GM18520 (cell line): ENCODE measurements around the gene ARHGAP42.
"Not testable (repeated sequence)": the region's sequence is repeated elsewhere in the genome, so short reads cannot be mapped to it uniquely, and the experiment has no call there.

Experiments
- ATAC-seq: cut with Tn5 transposase; IDR thresholded peaks from one replicate; pipeline ENCODE4 v1.9.1; 2021; ENCODE audit not compliant: unreplicated experiment

The ARHGAP42 gene

DNA sequence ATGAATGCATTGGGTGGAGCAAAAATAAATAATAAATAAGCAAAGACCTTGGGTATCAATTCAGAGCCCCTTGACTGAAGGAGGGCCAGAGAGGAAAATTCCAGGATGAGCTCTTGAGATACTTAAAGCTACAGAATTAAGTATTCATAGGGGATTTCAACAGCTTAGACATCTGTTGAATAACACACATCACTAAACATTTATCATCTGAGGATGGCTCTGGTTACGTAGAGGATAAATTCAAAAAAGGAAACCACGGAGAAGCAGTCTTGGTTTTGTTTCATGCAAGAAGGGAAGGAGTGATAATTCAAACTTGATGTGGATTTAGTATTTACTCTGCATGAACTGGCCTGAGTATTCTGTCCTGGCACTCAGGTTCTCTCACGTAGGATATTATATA lies 29.8 kb downstream of the ARHGAP42 start:
- ATAC-seq = no peak

DNA sequence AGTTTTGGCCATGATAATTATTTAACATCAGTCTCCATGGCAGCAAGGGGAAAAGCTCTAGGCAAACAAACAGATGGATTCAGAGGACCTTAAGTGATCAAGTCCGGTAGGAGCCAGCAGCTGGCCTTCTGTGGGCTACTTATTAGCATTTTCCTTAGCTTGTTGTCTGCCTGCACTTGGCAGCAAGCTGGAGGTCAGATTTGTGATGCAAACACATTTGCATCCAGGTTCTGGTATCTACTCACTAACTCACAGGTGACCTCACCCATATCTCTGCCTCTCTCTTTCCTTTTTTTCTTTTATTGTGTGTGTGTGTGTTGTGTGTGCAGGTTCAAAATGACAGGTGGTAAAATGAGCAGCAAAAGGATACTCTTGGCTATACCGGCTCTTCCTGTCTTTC lies 32.3 kb downstream of the ARHGAP42 start:
- no peak for ATAC-seq

DNA sequence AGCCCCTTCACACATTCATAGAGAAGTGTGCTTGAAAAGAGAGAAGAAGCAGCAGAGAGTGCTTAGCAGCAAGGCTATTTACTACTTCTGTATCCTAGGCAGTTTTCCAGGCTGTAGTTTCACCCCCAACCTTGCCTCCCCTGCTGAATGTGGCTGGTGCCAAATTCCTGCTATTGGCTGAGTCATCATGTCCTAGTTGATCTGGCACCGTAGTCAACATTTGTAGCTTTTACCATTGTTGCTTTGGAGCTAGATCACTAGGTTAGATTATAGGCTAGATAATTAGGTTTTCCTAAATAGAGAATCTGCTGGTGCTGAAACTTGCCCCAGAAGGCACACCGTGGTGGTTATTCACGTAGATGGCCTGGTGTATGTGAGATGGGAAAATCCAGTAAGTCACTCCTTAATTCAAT lies 32.7 kb downstream of the ARHGAP42 start:
- no peak for ATAC-seq

DNA sequence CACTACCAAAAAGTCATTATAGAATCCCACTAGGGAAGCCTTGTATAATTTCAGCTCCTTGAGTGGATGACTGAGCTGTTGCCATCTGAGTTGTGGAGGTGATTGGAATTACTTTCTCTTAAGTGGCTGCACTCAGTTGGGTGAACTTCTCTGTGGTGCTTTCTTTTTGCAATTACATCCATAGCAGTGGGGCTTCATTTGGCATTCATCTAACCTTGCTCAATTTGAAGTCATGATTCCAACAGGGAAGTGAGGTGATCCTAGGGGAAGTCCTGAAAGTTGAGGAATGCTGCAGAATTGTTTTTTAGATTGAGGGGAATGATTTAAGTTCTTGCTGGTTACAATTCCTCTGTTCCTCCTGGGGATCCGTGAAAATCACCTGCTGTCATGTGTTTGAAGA lies 39.6 kb downstream of the ARHGAP42 start:
- ATAC-seq = no peak

DNA sequence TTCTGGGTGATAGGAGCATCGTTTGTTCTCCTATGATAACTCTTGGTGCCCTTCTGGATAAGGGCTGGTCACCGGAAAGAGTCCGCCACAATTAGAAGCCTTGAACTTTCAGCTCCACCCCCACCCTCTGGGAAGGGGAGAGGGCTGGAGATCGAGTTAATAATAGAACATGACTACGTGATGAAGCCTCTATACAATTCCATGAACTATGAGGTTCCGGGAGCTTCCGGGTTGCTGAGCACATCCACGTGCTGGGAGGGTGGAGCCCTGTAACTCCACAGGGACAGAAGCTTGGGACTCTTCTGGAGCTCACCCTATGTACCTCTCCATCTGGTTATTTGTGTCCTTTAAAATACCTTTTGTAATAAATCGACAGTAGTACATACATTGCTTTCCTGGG lies 40.3 kb downstream of the ARHGAP42 start:
- ATAC-seq = no peak

DNA sequence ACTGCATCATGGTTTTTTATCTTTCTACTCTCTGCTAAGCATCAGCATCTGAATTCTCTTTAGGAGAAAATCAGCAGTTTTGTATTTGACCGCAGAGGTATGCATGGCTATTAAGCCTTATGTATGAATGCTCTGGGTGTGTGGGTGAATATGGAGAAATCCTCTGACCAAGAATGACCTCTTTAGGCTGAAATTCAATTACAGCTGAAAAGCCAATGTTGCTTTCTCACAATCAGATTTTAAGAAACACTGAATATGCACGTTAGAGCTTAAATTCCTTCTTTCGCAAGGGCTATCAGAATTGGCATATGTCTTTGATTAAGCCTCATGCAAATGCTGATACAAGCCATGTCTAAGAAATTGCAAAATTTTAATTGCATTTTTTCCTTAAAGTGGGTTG lies 43.2 kb downstream of the ARHGAP42 start:
- no peak for ATAC-seq

DNA sequence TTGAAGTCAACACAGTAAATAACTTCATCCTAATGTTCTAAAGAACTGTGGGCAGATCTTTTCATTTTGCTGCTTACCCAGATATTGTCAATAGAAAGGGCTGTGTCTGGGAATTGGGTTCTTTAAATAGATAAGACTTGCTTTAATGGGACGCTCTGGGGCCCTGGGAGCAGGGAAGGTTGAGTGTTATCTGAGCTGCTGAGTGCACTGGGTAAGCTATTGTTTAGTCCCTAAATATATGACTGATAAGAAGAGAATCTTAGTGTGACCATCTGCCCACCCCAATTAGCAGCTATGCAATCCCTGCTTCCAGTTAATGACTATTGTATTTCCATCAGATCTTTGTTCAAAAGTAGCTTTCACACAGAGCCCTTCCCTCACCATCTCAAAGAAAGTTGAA lies 44.4 kb downstream of the ARHGAP42 start:
- ATAC-seq = no peak

DNA sequence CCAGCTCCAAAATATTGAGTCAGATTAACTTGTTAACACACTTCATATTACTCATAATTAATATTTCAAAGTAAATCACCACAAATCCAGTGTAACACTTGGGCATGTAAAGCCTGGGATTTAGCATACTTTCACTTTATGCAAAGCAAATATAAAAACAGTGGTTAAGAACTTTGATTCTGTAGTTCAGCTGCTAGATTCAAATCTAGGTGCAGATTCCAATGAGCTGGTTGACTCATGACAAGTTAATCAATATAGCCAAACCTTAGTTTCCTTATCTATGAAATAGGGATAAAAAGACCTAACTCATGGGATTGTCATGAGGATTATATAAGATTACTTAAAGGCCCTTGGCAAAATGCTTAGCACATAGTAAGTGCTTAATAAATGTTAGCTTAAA lies 45.9 kb downstream of the ARHGAP42 start:
- ATAC-seq = no peak

DNA sequence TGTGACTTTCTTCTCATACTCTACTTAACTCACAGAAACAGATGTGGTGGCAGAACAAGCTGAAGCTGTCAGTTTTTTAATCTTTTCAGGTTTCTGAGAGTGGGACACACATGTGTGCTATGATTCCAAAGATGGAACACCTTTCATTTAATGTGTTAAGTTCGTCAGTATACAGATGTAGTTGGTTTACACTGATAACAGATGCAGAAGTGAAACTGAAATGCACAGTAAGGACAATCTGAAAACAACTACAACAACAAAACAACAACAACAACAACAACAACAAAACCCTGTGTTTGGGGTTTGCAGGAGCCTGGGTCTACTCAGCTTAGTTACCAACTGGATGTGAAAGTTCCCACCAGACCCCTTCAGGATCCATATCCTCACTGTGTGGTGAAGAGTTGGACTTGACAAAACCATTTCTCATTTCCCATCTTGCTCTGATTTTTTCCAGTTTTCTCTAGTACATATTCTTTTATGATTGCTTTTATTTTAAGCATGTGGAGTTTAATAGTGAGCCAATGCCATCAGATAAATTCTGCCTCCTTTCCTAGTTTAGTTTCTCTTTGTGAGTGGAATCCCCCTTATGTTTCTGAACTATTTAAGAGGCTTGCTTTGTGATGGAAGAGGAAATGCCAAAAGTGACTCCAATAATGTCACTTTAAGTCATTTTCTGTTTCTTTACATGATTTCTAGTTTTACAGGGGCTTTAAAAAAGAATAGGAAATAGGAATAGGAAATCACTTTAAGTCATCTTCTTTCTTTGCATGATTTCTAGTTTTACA lies 47.8 kb downstream of the ARHGAP42 start:
- peak; percentile 62 for ATAC-seq

DNA sequence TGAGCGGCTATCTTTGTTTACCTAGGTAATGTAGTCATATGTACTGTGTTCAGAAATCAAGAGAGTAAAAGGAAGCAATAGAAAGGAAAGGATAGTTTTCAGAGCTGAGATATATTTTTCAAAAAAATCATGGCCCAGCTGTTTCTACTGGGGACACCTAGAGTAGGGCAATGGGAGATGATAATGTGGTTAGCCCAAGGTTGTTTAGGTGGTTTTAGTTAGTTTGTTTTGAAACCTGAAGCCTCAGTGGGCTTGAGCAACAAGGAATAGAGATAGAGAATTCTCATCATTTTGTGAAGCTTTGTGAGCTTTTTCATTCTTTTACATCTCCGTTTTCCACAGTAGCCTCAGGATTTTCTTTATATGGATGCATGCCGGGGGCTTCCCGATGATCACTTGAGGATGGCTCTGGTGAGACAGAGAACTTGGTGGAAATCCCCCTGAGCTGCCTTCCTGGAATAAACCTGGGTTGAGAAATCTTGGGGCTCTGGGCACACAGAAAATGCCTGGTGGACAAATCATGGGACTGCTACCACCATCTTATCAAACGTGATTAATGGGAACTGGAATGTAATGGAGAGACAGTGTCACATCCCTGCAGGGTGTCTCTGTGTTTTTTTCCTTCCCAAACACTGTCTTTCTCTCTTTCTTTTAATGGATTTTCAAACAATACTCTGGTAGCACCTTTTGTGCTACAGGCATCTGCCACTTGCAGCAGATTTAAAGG lies 49.0 kb downstream of the ARHGAP42 start:
- no peak for ATAC-seq

DNA sequence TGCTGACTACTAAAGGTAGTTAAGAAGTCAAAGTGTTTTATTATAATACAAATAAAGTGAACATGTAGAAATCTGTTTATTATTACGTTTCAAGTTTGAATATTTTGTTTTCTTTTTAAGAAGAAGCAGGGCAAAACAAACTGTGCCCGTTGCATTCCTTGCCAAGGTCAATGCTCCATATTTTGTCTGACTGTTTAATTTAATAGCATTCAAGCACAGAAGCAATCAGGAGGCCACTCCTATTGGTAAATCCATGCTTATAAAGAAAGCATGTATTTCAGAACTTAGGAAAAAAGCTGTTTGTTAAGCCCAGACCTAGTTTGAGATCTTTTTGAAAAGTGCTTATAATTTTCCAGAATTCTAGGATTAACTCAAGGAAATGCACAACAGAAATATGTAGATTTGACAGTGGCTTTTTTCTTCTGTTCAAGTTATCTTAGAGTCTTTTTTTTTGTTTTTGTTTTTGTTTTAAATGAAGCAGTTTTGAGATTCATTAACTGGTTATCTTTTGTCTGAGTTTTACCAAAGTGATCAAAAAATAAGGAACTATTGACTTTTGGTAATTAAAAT lies 51.7 kb downstream of the ARHGAP42 start:
- no peak for ATAC-seq

DNA sequence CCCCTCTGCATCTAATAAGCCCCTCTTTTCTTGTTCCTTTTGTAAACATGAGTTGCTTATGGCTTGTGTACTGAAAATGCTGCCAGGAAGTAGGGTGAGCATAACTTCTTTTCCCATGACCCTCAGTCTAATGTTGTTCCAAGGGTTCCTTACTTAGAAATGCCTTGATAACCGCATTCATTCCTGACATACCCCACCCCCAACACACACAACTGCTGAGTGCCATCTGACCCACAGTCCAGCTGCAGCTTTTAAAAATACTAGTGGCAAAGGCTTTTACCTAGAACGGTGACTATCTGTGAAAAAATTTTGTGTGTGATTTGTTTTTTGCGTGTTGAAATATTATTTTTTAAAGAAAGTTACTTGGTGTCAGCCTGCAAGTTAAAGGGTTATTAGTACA lies 52.6 kb downstream of the ARHGAP42 start:
- no peak for ATAC-seq

DNA sequence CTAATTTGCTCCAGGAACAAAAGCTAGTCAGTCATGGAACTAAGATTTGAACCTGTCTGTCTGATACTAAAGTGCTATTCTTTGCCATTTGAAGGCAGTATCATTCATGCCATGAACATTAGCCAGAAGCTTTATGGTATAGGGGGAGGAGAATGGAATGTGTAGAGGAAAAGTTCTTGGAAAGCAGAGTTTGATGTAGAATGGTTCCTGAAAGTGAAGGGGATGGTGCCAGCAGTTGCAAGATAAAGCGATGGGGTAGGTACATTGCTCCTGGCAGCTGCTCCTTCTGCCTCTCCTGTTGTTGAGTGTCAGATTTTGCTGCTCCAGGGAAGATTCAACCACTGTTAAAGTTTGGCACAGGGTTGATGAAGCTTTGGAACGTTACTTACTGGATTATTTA lies 53.4 kb downstream of the ARHGAP42 start:
- no peak for ATAC-seq

DNA sequence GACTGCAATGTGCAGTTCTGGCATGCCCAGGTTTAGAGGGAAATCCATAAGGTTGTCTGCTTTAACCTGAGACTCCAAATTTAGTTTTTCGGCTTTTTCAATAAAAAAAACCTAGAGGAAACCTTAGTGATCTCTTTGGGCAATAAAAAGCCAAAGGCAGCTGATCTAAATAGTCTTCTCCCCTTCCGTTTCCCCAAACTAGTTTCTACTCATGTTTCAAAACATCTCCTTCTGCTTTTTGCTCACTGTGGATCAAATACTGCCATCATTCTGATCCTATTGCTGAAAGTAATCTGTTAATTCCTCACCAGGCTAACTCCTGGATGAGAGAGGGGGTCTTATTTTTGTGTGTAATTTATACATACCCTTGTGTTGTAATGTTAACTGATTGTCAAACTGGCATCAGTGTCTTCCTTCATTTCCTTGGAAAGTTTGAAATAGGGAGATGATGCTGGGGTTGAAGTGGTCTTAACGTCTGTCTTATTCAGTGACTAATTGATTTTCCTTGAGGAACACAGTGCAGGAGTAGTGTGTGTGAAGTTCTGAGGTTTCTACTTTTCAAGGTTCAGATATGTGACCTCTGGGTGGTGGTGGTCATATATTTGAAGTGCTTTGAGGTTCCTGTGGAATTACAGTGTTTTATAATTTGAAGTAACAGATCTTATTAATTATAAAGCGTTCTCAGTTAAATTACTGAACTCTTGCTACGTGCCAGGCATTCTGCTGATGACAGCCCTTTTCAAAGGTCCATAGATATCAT lies 55.0 kb downstream of the ARHGAP42 start:
- ATAC-seq = no peak

DNA sequence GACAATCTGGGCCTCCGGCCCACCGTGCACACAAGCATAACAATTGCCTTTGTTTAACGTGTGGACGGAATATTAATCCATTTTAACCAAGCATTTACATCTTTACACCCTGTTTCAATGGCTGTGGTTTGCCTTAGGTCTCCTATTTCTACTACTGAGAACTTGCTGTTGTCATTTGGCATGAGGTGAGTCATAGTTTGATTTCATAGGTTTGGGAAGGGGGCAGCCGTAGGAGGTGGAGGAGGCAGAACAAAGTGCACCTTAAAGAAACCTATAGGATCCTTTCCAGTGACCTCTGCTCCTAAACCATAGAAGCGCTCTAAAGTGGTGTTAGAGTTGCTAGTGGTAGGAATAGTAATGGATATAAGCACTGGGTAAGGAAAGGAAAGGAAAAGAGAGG lies 59.4 kb downstream of the ARHGAP42 start:
- no peak for ATAC-seq

DNA sequence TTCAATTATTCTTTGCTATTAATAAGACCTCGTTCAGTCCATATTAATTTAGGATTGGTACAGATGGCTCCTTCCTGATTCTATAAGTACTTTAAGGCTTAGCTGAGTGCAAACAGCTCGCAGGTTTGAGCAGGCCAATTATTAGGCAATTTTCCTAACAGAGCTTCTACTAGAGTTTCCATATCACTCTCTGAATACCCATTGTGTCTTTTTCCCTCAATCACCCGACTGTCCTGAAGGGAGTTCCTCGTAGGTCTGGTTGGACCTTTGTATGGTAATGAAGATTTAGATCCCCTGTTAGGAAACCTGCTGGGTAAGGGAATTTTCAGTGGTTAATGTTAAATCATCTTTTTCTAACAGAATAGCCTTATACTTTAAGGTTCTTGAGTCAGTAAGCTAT lies 61.1 kb downstream of the ARHGAP42 start:
- ATAC-seq = no peak

DNA sequence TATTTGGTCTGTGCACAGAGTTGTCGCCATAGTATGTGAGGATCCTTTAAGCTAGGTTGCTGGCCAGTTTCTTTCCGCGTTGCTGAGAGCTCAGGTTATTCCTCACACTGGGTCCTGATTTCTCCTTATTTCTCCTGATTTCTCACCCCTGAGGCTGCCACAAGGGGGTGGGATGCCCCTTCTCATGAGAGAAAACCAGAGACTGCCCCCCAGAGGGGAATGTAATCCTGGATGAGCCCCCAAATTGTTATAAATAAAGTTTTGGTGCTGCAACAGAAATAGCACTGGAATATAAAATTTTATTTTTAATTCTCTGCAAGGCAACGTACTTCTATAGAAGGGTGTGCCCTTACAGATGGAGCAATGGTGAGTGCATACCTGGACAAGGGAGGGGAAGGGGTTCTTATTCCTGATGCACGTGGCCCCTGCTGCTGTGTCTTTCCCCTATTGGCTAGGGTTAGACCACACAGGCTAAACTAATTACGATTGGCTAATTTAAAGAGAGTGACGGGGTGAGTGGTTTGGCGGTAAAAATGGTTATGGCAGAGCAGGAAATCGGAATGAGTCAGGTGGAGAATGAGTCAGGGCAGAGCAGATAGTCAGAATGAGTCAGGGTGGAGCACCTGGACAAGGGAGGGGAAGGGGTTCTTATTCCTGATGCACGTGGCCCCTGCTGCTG lies 62.9 kb downstream of the ARHGAP42 start:
- ATAC-seq = not testable (repeated sequence)

DNA sequence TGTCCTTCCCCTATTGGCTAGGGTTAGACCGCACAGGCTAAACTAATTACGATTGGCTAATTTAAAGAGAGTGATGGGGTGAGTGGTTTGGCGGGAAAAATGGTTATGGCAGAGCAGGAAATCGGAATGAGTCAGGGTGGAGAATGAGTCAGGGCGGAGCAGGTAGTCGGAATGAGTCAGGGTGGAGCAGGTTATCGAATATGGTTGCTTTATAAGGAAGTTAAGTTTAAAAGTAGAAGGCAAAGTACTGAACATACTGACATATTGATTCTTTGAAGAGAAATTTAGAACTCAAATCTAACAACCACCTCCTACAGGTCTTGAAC lies 63.4 kb downstream of the ARHGAP42 start:
- not testable (repeated sequence) for ATAC-seq

DNA sequence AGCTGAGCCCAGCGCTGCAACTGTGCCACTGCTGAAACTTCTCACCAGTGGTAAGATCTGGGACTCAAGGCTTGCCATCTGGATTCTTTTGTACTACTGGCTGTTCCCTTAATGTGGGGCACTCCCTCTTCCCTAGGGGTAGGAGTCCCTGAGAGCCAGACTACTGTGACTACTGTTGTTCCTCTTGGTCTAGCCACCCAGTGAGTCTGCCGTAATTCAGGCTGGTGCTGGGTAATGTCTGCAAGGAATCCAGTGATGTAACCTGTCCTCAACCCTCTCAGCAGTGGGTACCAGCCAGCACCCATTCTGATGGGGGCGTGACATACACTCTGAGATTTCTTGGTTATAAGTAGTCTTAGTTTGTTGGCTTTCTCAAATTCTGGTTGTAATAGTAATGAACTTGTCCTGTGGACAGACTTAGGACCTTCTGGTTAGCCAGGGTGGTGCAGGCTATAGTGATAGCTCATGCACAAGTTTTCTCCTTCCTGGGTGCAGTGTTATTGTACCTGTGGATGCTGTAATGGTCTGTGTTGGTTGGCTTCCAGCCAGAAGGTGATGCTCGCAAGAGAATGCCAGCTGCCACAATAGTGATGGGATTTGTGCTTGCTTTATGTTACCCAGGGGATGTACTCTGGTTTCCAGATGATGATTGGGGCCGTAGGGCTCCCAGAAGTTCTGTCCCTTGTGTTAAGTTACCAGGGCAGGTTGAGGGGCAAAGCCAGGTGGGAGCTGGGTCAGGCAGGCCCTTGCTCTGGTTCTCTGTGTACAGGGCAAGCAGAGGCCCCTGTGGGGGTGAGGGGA lies 65.5 kb downstream of the ARHGAP42 start:
- no peak for ATAC-seq

DNA sequence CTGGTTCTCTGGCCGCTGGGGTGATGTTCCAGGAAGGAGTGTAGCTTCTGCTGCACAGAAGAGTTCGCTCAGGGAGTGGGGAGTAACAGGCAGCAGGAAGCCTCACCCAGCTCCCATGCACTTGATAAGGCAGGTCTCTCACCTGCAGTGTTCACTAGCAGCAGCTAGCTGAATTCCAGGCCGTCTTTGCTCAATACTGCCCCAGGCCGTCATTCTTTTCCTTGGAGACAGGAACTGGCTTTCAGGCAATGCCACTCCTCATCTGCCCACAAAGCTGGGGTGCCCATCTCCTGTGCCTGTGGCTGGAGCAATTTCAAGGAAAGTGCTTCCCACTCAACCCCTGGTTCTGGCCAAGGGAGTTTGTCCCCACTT lies 66.1 kb downstream of the ARHGAP42 start:
- no peak for ATAC-seq
